Measurements from ENCODE around the gene EHBP1L1. TPM values are rescaled to one million over a fixed set of nuclear protein-coding genes. Genes with fewer than 3 reads are reported as not detected.

EHBP1L1 gene
- polyA plus RNA-seq, 1 donor from 2014 or later, result 18.3 TPM

GRCh38 chr11:65634905-65635731 is 59.3 kb downstream of the EHBP1L1 start:
- Histone ChIP-seq H4K20me1 (ENCODE audit: insufficient read depth) (no peaks in the 10 kb centered on the region), H3F3A (ENCODE audit: insufficient read depth, low read length, poor library complexity, severe bottlenecking) (no peaks in the 10 kb centered on the region), H3K27me3 (ENCODE audit: insufficient read depth, low read depth, low read length) (no peaks in the 10 kb centered on the region), H3K4me3 (ENCODE audit: low read length) (no peak overlapping the region), H3K9me2 (ENCODE audit: insufficient read depth, low read length) (no peaks in the 10 kb centered on the region), H3K79me2 (replicated peaks; ENCODE audit: insufficient read depth, low read length) (no peaks in the 10 kb centered on the region), H3K36me3 (ENCODE audit: insufficient read depth, low read length) (peaks cover 4% of the 10 kb centered on the region), H3K27ac (ENCODE audit: low read length) (no peak overlapping the region), H2AFZ (ENCODE audit: low read depth, low read length) (no peak overlapping the region), H3K4me2 (ENCODE audit: low read length) (no peak overlapping the region), H3K9me3 (ENCODE audit: low read length) (no peaks in the 10 kb centered on the region), H3K9ac (ENCODE audit: low read length) (no peak overlapping the region)
- TF ChIP-seq SMC3 (conservative IDR thresholded peaks at IDR 0.05; ENCODE audit: poor library complexity) (no peak), MXI1 (conservative IDR thresholded peaks at IDR 0.05; ENCODE audit: poor library complexity, severe bottlenecking) (no peak), TAF1 (IDR thresholded peaks at IDR 0.05; ENCODE audit: low read depth) (no peak), EZH2 (IDR thresholded peaks at IDR 0.05; ENCODE audit: borderline replicate concordance, insufficient read depth, low read length, poor library complexity, severe bottlenecking) (no peak), POLR2AphosphoS5 (IDR thresholded peaks at IDR 0.05) (no peak), RAD21 (conservative IDR thresholded peaks at IDR 0.05) (no peak), CTCF (IDR thresholded peaks at IDR 0.05; ENCODE audit: poor library complexity, severe bottlenecking) (no peak), REST (IDR thresholded peaks at IDR 0.05; ENCODE audit: borderline replicate concordance) (no peak), EP300 (conservative IDR thresholded peaks at IDR 0.05; ENCODE audit: poor library complexity, severe bottlenecking) (no peak)

GRCh38 chr11:65636108-65637031 is 60.5 kb downstream of the EHBP1L1 start:
- H3K27ac ChIP-seq (ENCODE audit: low read length), result no peak overlapping the region
- H3K9me3 ChIP-seq (ENCODE audit: low read length), result no peaks in the 10 kb centered on the region
- no peaks in the 10 kb centered on the region for H3K79me2 ChIP-seq (replicated peaks; ENCODE audit: insufficient read depth, low read length)
- H3K9ac ChIP-seq (ENCODE audit: low read length), result no peak overlapping the region
- no peaks in the 10 kb centered on the region for H3K27me3 ChIP-seq (ENCODE audit: insufficient read depth, low read depth, low read length)
- no peaks in the 10 kb centered on the region for H3K9me2 ChIP-seq (ENCODE audit: insufficient read depth, low read length)
- no peak overlapping the region for H3K4me2 ChIP-seq (ENCODE audit: low read length)
- H2AFZ ChIP-seq (ENCODE audit: low read depth, low read length), result no peak overlapping the region
- TF ChIP-seq TAF1 (IDR thresholded peaks at IDR 0.05; ENCODE audit: low read depth), result no peak
- TF ChIP-seq EP300 (conservative IDR thresholded peaks at IDR 0.05; ENCODE audit: poor library complexity, severe bottlenecking), result no peak
- no peak for TF ChIP-seq SMC3 (conservative IDR thresholded peaks at IDR 0.05; ENCODE audit: poor library complexity)
- no peak for TF ChIP-seq MXI1 (conservative IDR thresholded peaks at IDR 0.05; ENCODE audit: poor library complexity, severe bottlenecking)
- no peak for TF ChIP-seq EZH2 (IDR thresholded peaks at IDR 0.05; ENCODE audit: borderline replicate concordance, insufficient read depth, low read length, poor library complexity, severe bottlenecking)
- no peak for TF ChIP-seq REST (IDR thresholded peaks at IDR 0.05; ENCODE audit: borderline replicate concordance)
- H3K36me3 ChIP-seq (ENCODE audit: insufficient read depth, low read length), result peaks cover 4% of the 10 kb centered on the region
- no peaks in the 10 kb centered on the region for H3F3A ChIP-seq (ENCODE audit: insufficient read depth, low read length, poor library complexity, severe bottlenecking)
- H3K4me3 ChIP-seq (ENCODE audit: low read length), result no peak overlapping the region
- H4K20me1 ChIP-seq (ENCODE audit: insufficient read depth), result no peaks in the 10 kb centered on the region

Measured in neural cell (in vitro differentiated cells).